Fibroblast of lung (primary cell): ENCODE data around the gene TMPRSS9. TPM values are rescaled to one million over a fixed set of nuclear protein-coding genes. Genes with fewer than 3 reads are reported as not detected.

Experiments
- DNase-seq, 2 donors: peaks; one replicate each; pipeline versions ENCODE4 v3.0.0 to v3.0.0-alpha.2; 2010; ENCODE audit warnings: low read depth in 2 of 2
- H2AFZ ChIP-seq: 2 replicates; pipeline ENCODE4 v1.5.1; 2012; ENCODE audit warnings: low read length, control low read depth, inconsistent platforms
- H3K27ac ChIP-seq: 2 replicates; pipeline ENCODE4 v1.5.1; 2011; ENCODE audit warnings: low read length, control low read depth; ENCODE audit not compliant: insufficient read depth
- H3K27me3 ChIP-seq: 2 replicates; pipeline ENCODE4 v1.5.1; 2011; ENCODE audit warnings: mild to moderate bottlenecking, low read length; ENCODE audit not compliant: control insufficient read depth, insufficient read depth
- H3K36me3 ChIP-seq: 2 replicates; pipeline ENCODE4 v1.5.1; 2011; ENCODE audit warnings: low read length; ENCODE audit not compliant: control insufficient read depth, insufficient read depth
- H3K4me1 ChIP-seq: 2 replicates; pipeline ENCODE4 v1.5.1; 2011; ENCODE audit warnings: low read length; ENCODE audit not compliant: control insufficient read depth, insufficient read depth; ENCODE audit errors: extremely low read depth
- H3K4me2 ChIP-seq: 2 replicates; pipeline ENCODE4 v1.5.1; 2011; ENCODE audit warnings: low read length, control low read depth; ENCODE audit not compliant: insufficient read depth; ENCODE audit errors: extremely low read depth
- H3K4me3 ChIP-seq, 4 experiments: fragments of 200-600 bp in 1 of 4; sonication (generic) in 1 of 4; replicated peaks in 1 of 4; 2 replicates each; pipeline ENCODE4 v1.5.1; 2011 to 2016; ENCODE audit warnings: low read length in 4 of 4, low read depth in 3 of 4, mild to moderate bottlenecking in 3 of 4, control low read depth in 2 of 4, inconsistent platforms in 1 of 4, mixed read lengths in 1 of 4; ENCODE audit not compliant: insufficient read depth in 1 of 4; ENCODE audit errors: control extremely low read depth in 1 of 4
- H3K79me2 ChIP-seq: 2 replicates; pipeline ENCODE4 v1.5.1; 2012; ENCODE audit warnings: mild to moderate bottlenecking, low read length, inconsistent platforms; ENCODE audit not compliant: control insufficient read depth, insufficient read depth
- H3K9ac ChIP-seq: 2 replicates; pipeline ENCODE4 v1.5.1; 2011; ENCODE audit warnings: mild to moderate bottlenecking, low read length, control low read depth; ENCODE audit not compliant: insufficient read depth
- H3K9me3 ChIP-seq: 2 replicates; pipeline ENCODE4 v1.5.1; 2012; ENCODE audit warnings: low read depth, low read length; ENCODE audit not compliant: control insufficient read depth, insufficient read depth
- H4K20me1 ChIP-seq: 2 replicates; pipeline ENCODE4 v1.5.1; 2011; ENCODE audit warnings: low read length; ENCODE audit not compliant: control insufficient read depth, insufficient read depth; ENCODE audit errors: extremely low read depth
- CTCF ChIP-seq, 2 donors: IDR thresholded peaks in 1 of 2; conservative IDR thresholded peaks in 1 of 2; 1 replicate in 1 of 2; 2 replicates in 1 of 2; pipeline ENCODE4 v1.5.1; 2011 to 2012; ENCODE audit warnings: low read length in 2 of 2, control low read depth in 1 of 2, inconsistent platforms in 1 of 2, low read depth in 1 of 2, mild to moderate bottlenecking in 1 of 2
- EZH2 ChIP-seq: IDR thresholded peaks from 2 replicates; pipeline ENCODE4 v1.5.1; 2012; ENCODE audit warnings: low read length, control low read depth, mild to moderate bottlenecking; ENCODE audit errors: missing control alignments
- polyA plus RNA-seq, 2 donors: library from polyadenylated mRNA; depleted of rRNA in 1 of 2; stranded (reverse) in 1 of 2; unstranded in 1 of 2; fragments of >200 nt; gene quantifications; 2 replicates each; pipeline ENCODE4 v1.2.1, GENCODE V29; 2011 to 2012; ENCODE audit warnings: missing spikeins in 1 of 2
- total RNA-seq: library from RNA; depleted of rRNA; stranded (reverse); fragments of >200 nt; gene quantifications from 2 replicates; pipeline ENCODE4 v1.2.1, GENCODE V29; 2014

TMPRSS9 gene
- total and polyA plus RNA-seq, 2 donors (not counting 1 experiment from before 2014, with no cell fraction given) = not detected

DNA sequence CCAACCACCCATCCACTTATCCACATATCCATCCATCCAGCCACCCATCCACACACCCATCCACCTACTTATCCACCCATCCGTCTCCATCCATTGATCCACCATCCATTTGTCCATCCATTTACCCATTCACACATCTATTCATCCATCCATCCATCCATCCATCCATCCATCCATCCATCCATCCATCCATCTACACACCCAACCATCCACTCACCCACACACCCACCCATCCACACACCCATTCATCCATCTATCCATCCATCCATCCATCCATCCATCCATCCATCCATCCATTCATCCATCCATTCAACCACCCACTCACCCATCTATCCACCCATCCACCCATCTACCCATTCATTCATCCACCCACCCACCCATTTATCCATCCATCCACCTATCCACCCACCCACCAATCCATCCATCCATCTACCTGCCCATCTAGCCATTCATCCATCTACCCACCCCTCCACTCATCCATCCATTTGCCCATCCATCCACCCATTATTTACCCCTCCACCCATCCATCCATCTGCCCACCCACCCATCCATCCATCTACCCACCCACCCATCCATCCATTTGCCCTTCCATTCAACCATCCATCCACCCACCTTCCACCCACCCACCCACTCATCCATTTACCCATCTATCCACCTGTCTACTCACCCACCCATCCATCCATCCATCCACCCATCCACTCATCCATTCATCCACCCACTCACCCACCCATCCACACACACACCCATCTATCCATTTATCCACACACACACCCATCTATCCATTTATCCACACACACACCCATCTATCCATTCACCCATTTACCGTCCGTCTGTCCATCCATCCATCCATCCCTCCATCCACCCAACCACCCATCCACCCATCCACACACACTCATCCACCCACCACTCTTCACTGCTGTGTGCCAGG, 2.5 kb upstream of the TMPRSS9 start:
- no peak overlapping the region for H3K27ac ChIP-seq
- peaks cover 3% of the 10 kb centered on the region for H3K36me3 ChIP-seq
- peaks cover 8% of the 10 kb centered on the region for H3K27me3 ChIP-seq
- TF ChIP-seq EZH2 = no peak
- no peak for TF ChIP-seq CTCF (conservative IDR thresholded peaks at IDR 0.05 in 1 of 2, IDR thresholded peaks at IDR 0.05 in 1 of 2; ENCODE audit: low read depth in 1 of 2, low read length in 2 of 2)
- no peak for DNase-seq
- no peak overlapping the region for H2AFZ ChIP-seq
- H4K20me1 ChIP-seq = no peaks in the 10 kb centered on the region
- H3K4me2 ChIP-seq = no peak overlapping the region
- no peaks in the 10 kb centered on the region for H3K79me2 ChIP-seq
- H3K4me3 ChIP-seq = no peak overlapping the region
- H3K4me1 ChIP-seq = no peaks in the 10 kb centered on the region
- H3K9me3 ChIP-seq = no peaks in the 10 kb centered on the region
- no peak overlapping the region for H3K9ac ChIP-seq

DNA sequence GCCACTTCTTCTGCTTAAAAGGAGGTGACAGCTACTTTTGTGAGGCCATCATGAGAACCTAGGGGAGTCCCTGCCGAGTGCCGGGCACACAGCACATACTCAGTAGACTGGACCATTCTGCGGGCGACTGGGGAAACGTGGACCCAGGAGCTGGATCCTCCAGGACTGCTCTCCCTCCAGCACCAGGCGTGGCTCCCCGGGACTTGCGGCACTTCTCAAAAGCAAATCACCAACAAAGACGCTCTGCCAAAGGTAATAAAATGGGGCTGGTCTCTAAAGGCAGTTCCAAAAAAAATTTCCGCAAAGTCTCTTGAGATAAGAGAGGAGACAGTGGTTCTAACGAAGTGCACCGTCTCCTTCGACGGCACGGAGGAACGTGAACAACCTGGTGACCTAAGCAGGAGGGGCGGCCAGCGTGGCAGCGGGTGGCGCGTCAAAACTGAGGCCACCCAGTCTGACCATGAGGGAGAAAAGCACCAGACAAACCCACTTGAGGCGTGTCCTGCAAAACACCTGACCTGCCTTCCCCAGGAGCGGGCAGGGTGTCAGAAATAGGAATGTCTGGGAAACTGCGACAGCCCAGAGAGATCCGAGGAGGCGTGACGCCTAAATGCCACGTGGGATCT, 1.4 kb upstream of the TMPRSS9 start:
- TF ChIP-seq CTCF (conservative IDR thresholded peaks at IDR 0.05 in 1 of 2, IDR thresholded peaks at IDR 0.05 in 1 of 2; ENCODE audit: low read depth in 1 of 2, low read length in 2 of 2) (no peak), EZH2 (no peak)

GRCh38 chr19:2360833-2361232, 768 bp downstream of the TMPRSS9 start:
- no peak for TF ChIP-seq CTCF (conservative IDR thresholded peaks at IDR 0.05 in 1 of 2, IDR thresholded peaks at IDR 0.05 in 1 of 2; ENCODE audit: low read depth in 1 of 2, low read length in 2 of 2)
- TF ChIP-seq EZH2 = no peak
- no peak for DNase-seq
- no peak overlapping the region for H2AFZ ChIP-seq

More for the DNA sequence above, 1.4 kb upstream of the TMPRSS9 start:
- Histone ChIP-seq H3K4me3 (no peak overlapping the region), H3K79me2 (no peaks in the 10 kb centered on the region), H3K27ac (no peak overlapping the region), H3K9ac (no peak overlapping the region), H3K4me2 (no peak overlapping the region), H2AFZ (no peak overlapping the region), H3K4me1 (no peaks in the 10 kb centered on the region), H4K20me1 (no peaks in the 10 kb centered on the region), H3K36me3 (peaks cover under 1% of the 10 kb centered on the region), H3K9me3 (no peaks in the 10 kb centered on the region), H3K27me3 (peaks cover 8% of the 10 kb centered on the region)
- DNase-seq = no peak

More at GRCh38 chr19:2360833-2361232, 768 bp downstream of the TMPRSS9 start:
- Histone ChIP-seq H3K27ac (no peak overlapping the region), H3K9me3 (no peaks in the 10 kb centered on the region), H3K27me3 (peaks cover 8% of the 10 kb centered on the region), H3K79me2 (no peaks in the 10 kb centered on the region), H3K36me3 (no peaks in the 10 kb centered on the region), H4K20me1 (no peaks in the 10 kb centered on the region), H3K4me1 (no peaks in the 10 kb centered on the region), H3K4me2 (no peak overlapping the region), H3K4me3 (no peak overlapping the region), H3K9ac (no peak overlapping the region)
